SK-N-SH (cell line): ENCODE data around the gene MINK1.

ENCODE experiments used
- EZH2phosphoT487 ChIP-seq: fragments of 200-600 bp; sonication (generic); IDR thresholded peaks from 2 replicates; pipeline ENCODE4 v1.6.1; 2017; ENCODE audit warnings: low read depth, mixed run types, mild to moderate bottlenecking, antibody characterized with exemption, moderate library complexity, borderline replicate concordance
- GABPA ChIP-seq: IDR thresholded peaks from 2 replicates; pipeline ENCODE4 v1.4.0; 2012; ENCODE audit warnings: low read depth, mild to moderate bottlenecking
- MXI1 ChIP-seq: IDR thresholded peaks from 2 replicates; pipeline ENCODE4 v1.6.1; 2012; ENCODE audit warnings: mild to moderate bottlenecking, low read depth, low read length, improper control_type of control experiment
- NRF1 ChIP-seq: IDR thresholded peaks from 2 replicates; pipeline ENCODE4 v1.6.1; 2012; ENCODE audit warnings: low read depth, mild to moderate bottlenecking, low read length
- POLR2AphosphoS5 ChIP-seq: IDR thresholded peaks from 2 replicates; pipeline ENCODE4 v1.6.1; 2012; ENCODE audit warnings: low read depth, low read length
- RAD21 ChIP-seq: IDR thresholded peaks from 2 replicates; pipeline ENCODE4 v1.6.1; 2012; ENCODE audit warnings: mild to moderate bottlenecking, low read length
- RCOR1 ChIP-seq: fragments of 150-350 bp; IDR thresholded peaks from 2 replicates; pipeline ENCODE4 v1.6.1; 2017; ENCODE audit warnings: antibody characterized with exemption, low read length
- SIN3A ChIP-seq: IDR thresholded peaks from 2 replicates; pipeline ENCODE4 v1.6.1; 2012; ENCODE audit warnings: low read depth, mild to moderate bottlenecking, low read length, moderate library complexity, borderline replicate concordance
- TAF1 ChIP-seq: IDR thresholded peaks from 2 replicates; pipeline ENCODE4 v1.6.1; 2012; ENCODE audit warnings: low read depth, mild to moderate bottlenecking, low read length, moderate library complexity, borderline replicate concordance
- YY1 ChIP-seq: IDR thresholded peaks from 2 replicates; pipeline ENCODE4 v1.4.0; 2012; ENCODE audit warnings: low read depth, mild to moderate bottlenecking
- TF ChIP-seq, protein P1 (sequence below): fragments of 200-600 bp; sonication (generic); IDR thresholded peaks from 2 replicates; pipeline ENCODE4 v1.6.1; 2017; ENCODE audit warnings: antibody characterized with exemption, mild to moderate bottlenecking, moderate library complexity
- TF ChIP-seq, protein P2 (sequence below): IDR thresholded peaks from 2 replicates; pipeline ENCODE4 v1.4.0; 2012; ENCODE audit warnings: low read depth
- TF ChIP-seq, protein P3 (sequence below): IDR thresholded peaks from 2 replicates; pipeline ENCODE4; 2012
- TF ChIP-seq, protein P4 (sequence below): fragments of 150-350 bp; IDR thresholded peaks from 2 replicates; pipeline ENCODE4 v1.6.1; 2017; ENCODE audit warnings: antibody characterized with exemption, low read length, low read depth, borderline replicate concordance

DNA sequence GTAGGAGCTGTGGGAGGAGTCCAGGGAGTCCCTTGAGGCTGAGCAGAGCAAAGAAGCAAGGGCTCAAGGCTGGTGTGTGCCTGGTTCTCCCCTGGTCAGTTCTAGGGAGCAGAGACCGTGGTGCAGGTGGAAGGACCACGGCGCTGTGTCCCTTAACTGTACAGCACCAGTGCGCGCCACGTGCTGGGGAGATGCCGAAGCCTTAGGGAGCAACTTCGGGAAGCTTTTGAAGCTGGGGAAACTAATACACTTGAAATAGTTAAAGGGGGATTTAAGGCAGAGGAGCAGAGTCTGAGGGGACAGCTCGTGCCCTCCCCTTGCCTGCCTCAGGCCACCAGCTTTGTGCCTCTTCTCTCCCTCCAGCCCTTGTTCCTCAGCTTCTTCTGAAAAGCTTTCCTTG lies 27.5 kb downstream of the MINK1 start:
- TF ChIP-seq, protein P1, sequence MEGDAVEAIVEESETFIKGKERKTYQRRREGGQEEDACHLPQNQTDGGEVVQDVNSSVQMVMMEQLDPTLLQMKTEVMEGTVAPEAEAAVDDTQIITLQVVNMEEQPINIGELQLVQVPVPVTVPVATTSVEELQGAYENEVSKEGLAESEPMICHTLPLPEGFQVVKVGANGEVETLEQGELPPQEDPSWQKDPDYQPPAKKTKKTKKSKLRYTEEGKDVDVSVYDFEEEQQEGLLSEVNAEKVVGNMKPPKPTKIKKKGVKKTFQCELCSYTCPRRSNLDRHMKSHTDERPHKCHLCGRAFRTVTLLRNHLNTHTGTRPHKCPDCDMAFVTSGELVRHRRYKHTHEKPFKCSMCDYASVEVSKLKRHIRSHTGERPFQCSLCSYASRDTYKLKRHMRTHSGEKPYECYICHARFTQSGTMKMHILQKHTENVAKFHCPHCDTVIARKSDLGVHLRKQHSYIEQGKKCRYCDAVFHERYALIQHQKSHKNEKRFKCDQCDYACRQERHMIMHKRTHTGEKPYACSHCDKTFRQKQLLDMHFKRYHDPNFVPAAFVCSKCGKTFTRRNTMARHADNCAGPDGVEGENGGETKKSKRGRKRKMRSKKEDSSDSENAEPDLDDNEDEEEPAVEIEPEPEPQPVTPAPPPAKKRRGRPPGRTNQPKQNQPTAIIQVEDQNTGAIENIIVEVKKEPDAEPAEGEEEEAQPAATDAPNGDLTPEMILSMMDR = no peak
- TF ChIP-seq TAF1 = no peak
- TF ChIP-seq POLR2AphosphoS5 = no peak
- no peak for TF ChIP-seq RCOR1
- TF ChIP-seq, protein P2, sequence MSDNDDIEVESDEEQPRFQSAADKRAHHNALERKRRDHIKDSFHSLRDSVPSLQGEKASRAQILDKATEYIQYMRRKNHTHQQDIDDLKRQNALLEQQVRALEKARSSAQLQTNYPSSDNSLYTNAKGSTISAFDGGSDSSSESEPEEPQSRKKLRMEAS = no peak
- TF ChIP-seq YY1 = no peak
- TF ChIP-seq EZH2phosphoT487 = no peak
- TF ChIP-seq SIN3A = no peak
- no peak for TF ChIP-seq RAD21
- TF ChIP-seq MXI1 = no peak
- TF ChIP-seq, protein P3, sequence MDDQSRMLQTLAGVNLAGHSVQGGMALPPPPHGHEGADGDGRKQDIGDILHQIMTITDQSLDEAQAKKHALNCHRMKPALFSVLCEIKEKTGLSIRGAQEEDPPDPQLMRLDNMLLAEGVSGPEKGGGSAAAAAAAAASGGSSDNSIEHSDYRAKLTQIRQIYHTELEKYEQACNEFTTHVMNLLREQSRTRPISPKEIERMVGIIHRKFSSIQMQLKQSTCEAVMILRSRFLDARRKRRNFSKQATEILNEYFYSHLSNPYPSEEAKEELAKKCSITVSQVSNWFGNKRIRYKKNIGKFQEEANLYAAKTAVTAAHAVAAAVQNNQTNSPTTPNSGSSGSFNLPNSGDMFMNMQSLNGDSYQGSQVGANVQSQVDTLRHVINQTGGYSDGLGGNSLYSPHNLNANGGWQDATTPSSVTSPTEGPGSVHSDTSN = no peak
- TF ChIP-seq, protein P4, sequence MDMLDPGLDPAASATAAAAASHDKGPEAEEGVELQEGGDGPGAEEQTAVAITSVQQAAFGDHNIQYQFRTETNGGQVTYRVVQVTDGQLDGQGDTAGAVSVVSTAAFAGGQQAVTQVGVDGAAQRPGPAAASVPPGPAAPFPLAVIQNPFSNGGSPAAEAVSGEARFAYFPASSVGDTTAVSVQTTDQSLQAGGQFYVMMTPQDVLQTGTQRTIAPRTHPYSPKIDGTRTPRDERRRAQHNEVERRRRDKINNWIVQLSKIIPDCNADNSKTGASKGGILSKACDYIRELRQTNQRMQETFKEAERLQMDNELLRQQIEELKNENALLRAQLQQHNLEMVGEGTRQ = no peak
- TF ChIP-seq NRF1 = no peak
- TF ChIP-seq GABPA = no peak
